GM12891 (cell line): ENCODE results near the gene CCND2.

Experiments
- POLR2A ChIP-seq: IDR thresholded peaks from 2 replicates; pipeline ENCODE4 v1.6.1; 2011; ENCODE audit warnings: low read depth, low read length, control low read depth
- POLR2AphosphoS5 ChIP-seq: IDR thresholded peaks from 2 replicates; pipeline ENCODE4 v1.6.1; 2011; ENCODE audit warnings: low read depth, low read length, control low read depth
- SPI1 ChIP-seq: IDR thresholded peaks from 2 replicates; pipeline ENCODE4 v1.6.1; 2011; ENCODE audit warnings: low read depth, low read length, control low read depth

- peak; percentile 96 for TF ChIP-seq POLR2AphosphoS5
- TF ChIP-seq POLR2A = peak; percentile 97
- peak; percentile 21; the same call in 1 of the 2 replicates for TF ChIP-seq SPI1
These were observed 47.5 kb downstream of the CCND2 start, which contains the start of gene TIGAR for GRCh38 chr12:4320853-4321701.
